NT2/D1 (cell line): Measurements from ENCODE around the gene MFAP1.

ENCODE experiments used
- SUZ12 ChIP-seq: IDR thresholded peaks from 2 replicates; pipeline ENCODE4 v1.6.1; 2011; ENCODE audit not compliant: insufficient read length, insufficient read depth; ENCODE audit errors: extremely low read depth
- YY1 ChIP-seq: IDR thresholded peaks from 2 replicates; pipeline ENCODE4 v1.6.1; 2011; ENCODE audit not compliant: insufficient read length, insufficient read depth
- ZNF274 ChIP-seq: IDR thresholded peaks from 2 replicates; pipeline ENCODE4 v1.6.1; 2011; ENCODE audit warnings: mild to moderate bottlenecking, low read depth, low read length

DNA sequence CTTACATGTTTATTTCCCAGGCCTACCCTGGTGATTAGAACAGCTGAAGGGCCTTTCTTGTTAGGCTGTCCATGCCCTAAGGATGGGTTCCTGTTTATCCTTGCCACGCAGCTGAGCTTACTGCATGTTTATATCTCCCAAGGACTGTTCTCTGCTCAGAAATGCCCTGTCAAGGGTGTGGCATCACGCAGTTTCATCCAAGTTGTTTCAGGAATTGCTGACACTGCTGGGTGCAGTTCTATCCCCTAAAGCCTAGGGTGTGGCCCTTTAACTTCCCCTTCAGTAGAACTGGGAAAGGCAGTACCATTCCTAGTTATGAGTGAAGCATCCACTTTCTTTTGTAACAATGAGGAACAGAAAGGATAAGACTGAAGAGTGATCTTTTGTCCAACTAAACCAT lies 52.7 kb downstream of the MFAP1 start:
- TF ChIP-seq SUZ12 (no peak), YY1 (no peak), ZNF274 (no peak)
